Lower leg skin (tissue), 3 donors: ENCODE data around the gene ZSWIM6.

Source experiments
- CTCF ChIP-seq, 3 donors: fragments of 450-650 bp; IDR thresholded peaks; one replicate each; pipeline ENCODE4 v1.5.1; 2016; ENCODE audit warnings: antibody characterized with exemption in 3 of 3, mild to moderate bottlenecking in 3 of 3, moderate library complexity in 2 of 3
- POLR2A ChIP-seq, 2 donors: fragments of 450-650 bp; IDR thresholded peaks; one replicate each; pipeline ENCODE4 v1.6.1; 2016 to 2017; ENCODE audit warnings: antibody characterized with exemption in 2 of 2, mild to moderate bottlenecking in 1 of 2, moderate library complexity in 1 of 2

DNA sequence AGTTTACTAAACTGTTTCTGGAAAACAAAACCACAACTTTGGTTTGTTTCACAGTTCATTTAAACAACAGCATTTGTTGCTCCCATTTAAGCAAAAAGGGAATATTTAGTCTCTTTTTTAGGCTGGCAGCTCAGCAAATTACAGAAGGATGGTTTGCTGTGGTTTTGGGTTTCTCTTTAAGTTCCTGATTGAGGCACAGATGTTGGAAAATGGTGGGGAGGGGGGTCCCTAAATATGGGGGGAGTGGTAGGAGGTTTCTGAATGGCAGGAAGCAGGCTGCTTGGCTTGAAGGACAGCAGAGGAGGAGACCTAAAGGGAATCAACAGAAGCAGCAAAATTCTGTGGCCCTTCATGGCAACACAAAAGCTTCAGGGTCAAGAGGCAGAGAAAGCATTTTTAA is 263.4 kb downstream of the ZSWIM6 start:
- no peak for TF ChIP-seq CTCF (IDR thresholded peaks at IDR 0.05)
- no peak for TF ChIP-seq POLR2A (IDR thresholded peaks at IDR 0.05)
